ENCODE measurements around the gene POLR2I. TPM values are rescaled to one million over a fixed set of nuclear protein-coding genes. Genes with fewer than 3 reads are reported as not detected.
"Not testable (repeated sequence)": the region's sequence is repeated elsewhere in the genome, so short reads cannot be mapped to it uniquely, and the experiment has no call there.

Gene POLR2I
- total RNA-seq, 1 donor from 2014 or later: 44.0 TPM

- no peak for TF ChIP-seq EZH2 (IDR thresholded peaks at IDR 0.05)
- TF ChIP-seq CTCF (IDR thresholded peaks at IDR 0.05): no peak
- no peak for TF ChIP-seq EZH2phosphoT487 (IDR thresholded peaks at IDR 0.05)
- Histone ChIP-seq H3K36me3 (no peaks in the 10 kb centered on the region), H4K20me1 (ENCODE audit: low read depth) (peaks cover 15% of the 10 kb centered on the region), H3K4me1 (peaks cover 7% of the 10 kb centered on the region), H3K4me2 (peak overlapping the region; percentile 83), H3K9me3 (ENCODE audit: low read depth) (no peaks in the 10 kb centered on the region), H3K27ac (peak overlapping the region; percentile 48), H3K4me3 (peak overlapping the region; percentile 91), H3K79me2 (ENCODE audit: low read depth) (peaks cover 20% of the 10 kb centered on the region), H3K27me3 (no peaks in the 10 kb centered on the region), H3K9ac (peak overlapping the region; percentile 37), H3F3A (ENCODE audit: low read depth) (peaks cover 13% of the 10 kb centered on the region), H2AFZ (replicated peaks) (peak overlapping the region; percentile 83)
- Mint-ChIP-seq H3K9me3 (no peaks in the 10 kb centered on the region), H3K36me3 (peaks cover 15% of the 10 kb centered on the region), H3K4me1 (peaks cover 13% of the 10 kb centered on the region), H3K27ac (peak overlapping the region; percentile 78), H3K4me3 (peak overlapping the region; percentile 97), H3K27me3 (ENCODE audit: insufficient read depth, low read depth) (peaks cover 8% of the 10 kb centered on the region)
- no peak for DNase-seq (ENCODE audit: low spot score)
Measured at GRCh38 chr19:36139120-36139472, 24.4 kb upstream of the POLR2I start.

GRCh38 chr19:36136964-36137686 lies 22.4 kb upstream of the POLR2I start:
- H3K27ac ChIP-seq: no peak overlapping the region
- H3K27ac Mint-ChIP-seq: peak overlapping the region; percentile 7

GRCh38 chr19:36134867-36135266 lies 20.2 kb upstream of the POLR2I start:
- not testable (repeated sequence) for H3K27me3 ChIP-seq; H3K27ac ChIP-seq; H3K9ac ChIP-seq; H3K36me3 Mint-ChIP-seq; DNase-seq (ENCODE audit: low spot score); H3K4me2 ChIP-seq; H3F3A ChIP-seq (ENCODE audit: low read depth); H3K4me1 ChIP-seq; H3K4me1 Mint-ChIP-seq; H3K79me2 ChIP-seq (ENCODE audit: low read depth); H2AFZ ChIP-seq (replicated peaks); H4K20me1 ChIP-seq (ENCODE audit: low read depth); H3K9me3 ChIP-seq (ENCODE audit: low read depth); H3K4me3 ChIP-seq; H3K27ac Mint-ChIP-seq; H3K9me3 Mint-ChIP-seq; H3K36me3 ChIP-seq
- H3K4me3 Mint-ChIP-seq: peak overlapping the region; percentile 5
- peaks cover 13% of the 10 kb centered on the region for H3K27me3 Mint-ChIP-seq (ENCODE audit: insufficient read depth, low read depth)

More at GRCh38 chr19:36136964-36137686, 22.4 kb upstream of the POLR2I start:
- Histone ChIP-seq H3F3A (ENCODE audit: low read depth) (peaks cover 13% of the 10 kb centered on the region), H3K36me3 (no peaks in the 10 kb centered on the region), H3K27me3 (no peaks in the 10 kb centered on the region), H3K4me2 (no peak overlapping the region), H3K9ac (no peak overlapping the region), H3K4me1 (peaks cover 7% of the 10 kb centered on the region), H4K20me1 (ENCODE audit: low read depth) (peaks cover 8% of the 10 kb centered on the region), H3K4me3 (no peak overlapping the region), H3K79me2 (ENCODE audit: low read depth) (peaks cover 19% of the 10 kb centered on the region), H3K9me3 (ENCODE audit: low read depth) (no peaks in the 10 kb centered on the region), H2AFZ (replicated peaks) (no peak overlapping the region)
- TF ChIP-seq EZH2 (IDR thresholded peaks at IDR 0.05) (no peak), EZH2phosphoT487 (IDR thresholded peaks at IDR 0.05) (no peak), CTCF (IDR thresholded peaks at IDR 0.05) (no peak)
- H3K36me3 Mint-ChIP-seq: peaks cover 9% of the 10 kb centered on the region
- H3K27me3 Mint-ChIP-seq (ENCODE audit: insufficient read depth, low read depth): peaks cover 13% of the 10 kb centered on the region
- H3K4me3 Mint-ChIP-seq: peak overlapping the region; percentile 60
- no peaks in the 10 kb centered on the region for H3K9me3 Mint-ChIP-seq
- peaks cover 13% of the 10 kb centered on the region for H3K4me1 Mint-ChIP-seq
- no peak for DNase-seq (ENCODE audit: low spot score)

- H3K27ac Mint-ChIP-seq; H3K9me3 ChIP-seq (ENCODE audit: low read depth); H4K20me1 ChIP-seq (ENCODE audit: low read depth); H3K79me2 ChIP-seq (ENCODE audit: low read depth); H3K9ac ChIP-seq; H3K27me3 Mint-ChIP-seq (ENCODE audit: insufficient read depth, low read depth); H3K36me3 ChIP-seq; DNase-seq (ENCODE audit: low spot score); H3K4me2 ChIP-seq; H3K4me1 Mint-ChIP-seq; H2AFZ ChIP-seq (replicated peaks); H3K36me3 Mint-ChIP-seq; H3K4me3 ChIP-seq; H3K4me3 Mint-ChIP-seq; H3K27ac ChIP-seq; H3K27me3 ChIP-seq; H3K9me3 Mint-ChIP-seq: not testable (repeated sequence)
- Histone ChIP-seq H3K4me1 (peaks cover 11% of the 10 kb centered on the region), H3F3A (ENCODE audit: low read depth) (peaks cover 28% of the 10 kb centered on the region)
Measured at GRCh38 chr19:36131221-36131620, 16.5 kb upstream of the POLR2I start.
